Skin of body (tissue), 3 donors: ENCODE results near the gene FAF1. TPM values are rescaled to one million over a fixed set of nuclear protein-coding genes. Genes with fewer than 3 reads are reported as not detected.

Experiments used
- DNase-seq: peaks from one replicate; lab custom pipeline; 2025; lab: John Stamatoyannopoulos, UW
- small RNA-seq: library from RNA; depleted of rRNA; stranded (forward); fragments of <200 nt; gene quantifications from one replicate; pipeline ENCODE3, GENCODE V24; 2014; ENCODE audit warnings: low replicate concordance
- total RNA-seq: library from RNA; depleted of rRNA; stranded (reverse); fragments of >200 nt; gene quantifications from one replicate; pipeline ENCODE4 v1.2.3, GENCODE V29; 2014

FAF1 gene
- total RNA-seq, 1 donor from 2014 or later: 44.6 TPM

GRCh38 chr1:50418600-50419109 lies 541.4 kb downstream of the FAF1 start:
- DNase-seq: no peak

GRCh38 chr1:50417946-50418599 lies 542.0 kb downstream of the FAF1 start:
- no peak for DNase-seq

GRCh38 chr1:50417507-50417906 lies 542.6 kb downstream of the FAF1 start:
- DNase-seq: no peak

GRCh38 chr1:50416553-50417453 lies 543.3 kb downstream of the FAF1 start:
- no peak for DNase-seq

GRCh38 chr1:50416150-50416527 lies 543.9 kb downstream of the FAF1 start:
- no peak for DNase-seq

- DNase-seq: no peak
Measured at GRCh38 chr1:50415235-50416149, 544.6 kb downstream of the FAF1 start.

GRCh38 chr1:50414853-50415234 lies 545.2 kb downstream of the FAF1 start:
- no peak for DNase-seq

- DNase-seq: no peak
Measured at GRCh38 chr1:50412813-50413476, 547.1 kb downstream of the FAF1 start.

GRCh38 chr1:50405814-50406213 lies 554.3 kb downstream of the FAF1 start:
- DNase-seq: no peak

GRCh38 chr1:50393522-50394120 lies 566.4 kb downstream of the FAF1 start:
- DNase-seq: no peak

Small RNA genes within 50 kb of the gene (small RNA-seq; reads per million reads assigned to genes)
- not detected for gene RNU6-1026P

Other genes with a start within 250 kb of the FAF1 start
- gene CDKN2C, start 10.0 kb upstream of the FAF1 start, total RNA-seq: 18.1 TPM
- gene C1orf185, start 142.0 kb upstream of the FAF1 start, total RNA-seq: not detected